ENCODE results near the gene IGHMBP2.

The IGHMBP2 gene

GRCh38 chr11:68927280-68928135 is 23.8 kb downstream of the IGHMBP2 start:
- TF ChIP-seq POLR2A (IDR thresholded peaks at IDR 0.05; ENCODE audit: extremely low read depth, insufficient read length) (no peak), MYC (IDR thresholded peaks at IDR 0.05; ENCODE audit: low read depth, low read length) (no peak), CTCF (IDR thresholded peaks at IDR 0.05; ENCODE audit: low read depth, low read length) (no peak), MAX (IDR thresholded peaks at IDR 0.05; ENCODE audit: low read depth, low read length) (no peak)
- DNase-seq (ENCODE audit: low read depth) = peak; percentile 53
- H3K4me3 ChIP-seq (ENCODE audit: low read depth, low read length) = no peak overlapping the region

- no peak for DNase-seq (ENCODE audit: low read depth)
- TF ChIP-seq POLR2A (IDR thresholded peaks at IDR 0.05; ENCODE audit: extremely low read depth, insufficient read length) (no peak), CTCF (IDR thresholded peaks at IDR 0.05; ENCODE audit: low read depth, low read length) (no peak), MAX (IDR thresholded peaks at IDR 0.05; ENCODE audit: low read depth, low read length) (no peak), MYC (IDR thresholded peaks at IDR 0.05; ENCODE audit: low read depth, low read length) (no peak)
- no peak overlapping the region for H3K4me3 ChIP-seq (ENCODE audit: low read depth, low read length)
Measured at GRCh38 chr11:68928136-68928880, 24.6 kb downstream of the IGHMBP2 start.

GRCh38 chr11:68929135-68929534 is 25.4 kb downstream of the IGHMBP2 start:
- TF ChIP-seq POLR2A (IDR thresholded peaks at IDR 0.05; ENCODE audit: extremely low read depth, insufficient read length) (no peak), MAX (IDR thresholded peaks at IDR 0.05; ENCODE audit: low read depth, low read length) (no peak), MYC (IDR thresholded peaks at IDR 0.05; ENCODE audit: low read depth, low read length) (no peak), CTCF (IDR thresholded peaks at IDR 0.05; ENCODE audit: low read depth, low read length) (no peak)
- H3K4me3 ChIP-seq (ENCODE audit: low read depth, low read length) = no peak overlapping the region
- DNase-seq (ENCODE audit: low read depth) = no peak

- DNase-seq (ENCODE audit: low read depth) = no peak
- TF ChIP-seq CTCF (IDR thresholded peaks at IDR 0.05; ENCODE audit: low read depth, low read length) (no peak), MAX (IDR thresholded peaks at IDR 0.05; ENCODE audit: low read depth, low read length) (no peak), MYC (IDR thresholded peaks at IDR 0.05; ENCODE audit: low read depth, low read length) (no peak), POLR2A (IDR thresholded peaks at IDR 0.05; ENCODE audit: extremely low read depth, insufficient read length) (no peak)
- no peak overlapping the region for H3K4me3 ChIP-seq (ENCODE audit: low read depth, low read length)
Measured at GRCh38 chr11:68929706-68930570, 26.2 kb downstream of the IGHMBP2 start.

Data from NB4 (cell line).